ENCODE results near the gene COQ8B.
"Not testable (repeated sequence)": the region's sequence is repeated elsewhere in the genome, so short reads cannot be mapped to it uniquely, and the experiment has no call there.

The COQ8B gene

GRCh38 chr19:40736661-40737060 lies 20.0 kb upstream of the COQ8B start:
- TF ChIP-seq CTCF (IDR thresholded peaks at IDR 0.05) (no peak), ZFX (IDR thresholded peaks at IDR 0.05; ENCODE audit: borderline replicate concordance) (no peak)

GRCh38 chr19:40735013-40735771 lies 18.5 kb upstream of the COQ8B start:
- TF ChIP-seq ZFX (IDR thresholded peaks at IDR 0.05; ENCODE audit: borderline replicate concordance) (no peak), CTCF (IDR thresholded peaks at IDR 0.05) (no peak)
- H3K27ac ChIP-seq: no peak overlapping the region

More at GRCh38 chr19:40736661-40737060, 20.0 kb upstream of the COQ8B start:
- H3K27ac ChIP-seq: no peak overlapping the region

- no peak overlapping the region for H3K27ac ChIP-seq
- TF ChIP-seq ZFX (IDR thresholded peaks at IDR 0.05; ENCODE audit: borderline replicate concordance) (no peak), CTCF (IDR thresholded peaks at IDR 0.05) (no peak)
These were observed 16.5 kb upstream of the COQ8B start for GRCh38 chr19:40733149-40733548.

GRCh38 chr19:40732304-40732703 lies 15.6 kb upstream of the COQ8B start:
- H3K27ac ChIP-seq: not testable (repeated sequence)

GRCh38 chr19:40730065-40730464 lies 13.4 kb upstream of the COQ8B start:
- H3K27ac ChIP-seq: not testable (repeated sequence)

GRCh38 chr19:40726279-40726678 lies 9.6 kb upstream of the COQ8B start:
- no peak overlapping the region for H3K27ac ChIP-seq

GRCh38 chr19:40724855-40725254 lies 8.2 kb upstream of the COQ8B start:
- TF ChIP-seq ZFX (IDR thresholded peaks at IDR 0.05; ENCODE audit: borderline replicate concordance) (no peak), CTCF (IDR thresholded peaks at IDR 0.05) (no peak)
- no peak overlapping the region for H3K27ac ChIP-seq

More at GRCh38 chr19:40726279-40726678, 9.6 kb upstream of the COQ8B start:
- TF ChIP-seq ZFX (IDR thresholded peaks at IDR 0.05; ENCODE audit: borderline replicate concordance): no peak

GRCh38 chr19:40724315-40724714 lies 7.6 kb upstream of the COQ8B start:
- no peak overlapping the region for H3K27ac ChIP-seq
- TF ChIP-seq CTCF (IDR thresholded peaks at IDR 0.05) (no peak), ZFX (IDR thresholded peaks at IDR 0.05; ENCODE audit: borderline replicate concordance) (no peak)

GRCh38 chr19:40723661-40724254 lies 7.1 kb upstream of the COQ8B start:
- no peak overlapping the region for H3K27ac ChIP-seq
- no peak for TF ChIP-seq CTCF (IDR thresholded peaks at IDR 0.05)
- TF ChIP-seq ZFX (IDR thresholded peaks at IDR 0.05; ENCODE audit: borderline replicate concordance): no peak
